AG04450 (cell line): ENCODE measurements around the gene MZF1. TPM values are rescaled to one million over a fixed set of nuclear protein-coding genes. Genes with fewer than 3 reads are reported as not detected.

ENCODE experiments used
- CTCF ChIA-PET: fragments of 300-600, 350-600 bp; formaldehyde crosslinking; extraction: SDS; loops from one replicate; lab custom pipeline; 2022; ENCODE audit warnings: antibody characterized with exemption, inconsistent platforms; lab: Charles Lee
- POLR2A ChIA-PET: fragments of 350-600 bp; formaldehyde crosslinking; extraction: SDS; loops from one replicate; lab custom pipeline; 2021; ENCODE audit warnings: antibody characterized with exemption, inconsistent platforms; lab: Yijun Ruan, JAX
- DNase-seq: peaks from one replicate; pipeline ENCODE4 v3.0.0-alpha.2; 2011; ENCODE audit warnings: low read depth, low spot score
- H3K27ac ChIP-seq: one replicate; pipeline ENCODE4 v1.5.1; 2012; ENCODE audit warnings: low read depth, low read length, control low read depth
- H3K27me3 ChIP-seq: one replicate; pipeline ENCODE4 v1.6.0; 2012; ENCODE audit warnings: low read length; ENCODE audit not compliant: control insufficient read depth, insufficient read depth
- H3K4me3 ChIP-seq: 2 replicates; pipeline ENCODE4 v1.5.1; 2011; ENCODE audit warnings: mild to moderate bottlenecking, low read depth, low read length, control low read depth
- H3K9me3 ChIP-seq: 2 replicates; pipeline ENCODE4 v1.5.1; 2012; ENCODE audit warnings: low read length; ENCODE audit not compliant: control insufficient read depth, insufficient read depth
- CTCF ChIP-seq: IDR thresholded peaks from 2 replicates; pipeline ENCODE4 v1.5.1; 2011; ENCODE audit warnings: low read depth, low read length, control low read depth, inconsistent platforms
- polyA plus RNA-seq: library from polyadenylated mRNA; depleted of rRNA; stranded (reverse); fragments of >200 nt; gene quantifications from 2 replicates; pipeline ENCODE4 v1.2.3, GENCODE V29; 2011

The MZF1 gene
- polyA plus RNA-seq, 1 experiment = 5.5 TPM

GRCh38 chr19:58569191-58569942 is 3.8 kb downstream of the MZF1 start:
- TF ChIP-seq CTCF = no peak
- ChIA-PET CTCF (no interaction called here), POLR2A (interaction anchor here (0.5 kb wide), 1 partner anchor 204 kb away, joined by 3 read pairs; no protein-coding TSS in a partner anchor)

GRCh38 chr19:58568453-58569130 is 4.5 kb downstream of the MZF1 start:
- no peak for TF ChIP-seq CTCF
- POLR2A ChIA-PET = interaction anchor here (0.5 kb wide), 1 partner anchor 204 kb away, joined by 3 read pairs; no protein-coding TSS in a partner anchor
- CTCF ChIA-PET = no interaction called here
- Histone ChIP-seq H3K27me3 (peaks cover 2% of the 10 kb centered on the region), H3K9me3 (no peaks in the 10 kb centered on the region), H3K4me3 (no peak overlapping the region), H3K27ac (no peak overlapping the region)
- DNase-seq = no peak

More at GRCh38 chr19:58569191-58569942, 3.8 kb downstream of the MZF1 start:
- no peak for DNase-seq
- no peaks in the 10 kb centered on the region for H3K9me3 ChIP-seq
- no peak overlapping the region for H3K4me3 ChIP-seq
- H3K27ac ChIP-seq = no peak overlapping the region
- H3K27me3 ChIP-seq = no peaks in the 10 kb centered on the region

GRCh38 chr19:58566989-58567388 is 6.1 kb downstream of the MZF1 start:
- Histone ChIP-seq H3K4me3 (no peak overlapping the region), H3K9me3 (peaks cover 4% of the 10 kb centered on the region; the same call in 1 of the 2 replicates), H3K27ac (no peak overlapping the region), H3K27me3 (peaks cover 2% of the 10 kb centered on the region)
- no peak for DNase-seq
- ChIA-PET CTCF (interaction anchor here (0.6 kb wide), 1 partner anchor 11 kb away, joined by 5 read pairs; no protein-coding TSS in a partner anchor), POLR2A (no interaction called here)
- no peak for TF ChIP-seq CTCF

GRCh38 chr19:58563823-58564222 is 9.3 kb downstream of the MZF1 start:
- H3K9me3 ChIP-seq = peaks cover 4% of the 10 kb centered on the region; the same call in 1 of the 2 replicates
- ChIA-PET CTCF (interaction anchor here (0.9 kb wide), 1 partner anchor 17 kb away, joined by 3 read pairs; no protein-coding TSS in a partner anchor), POLR2A (no interaction called here)
- no peak overlapping the region for H3K27ac ChIP-seq
- no peak for DNase-seq
- no peak for TF ChIP-seq CTCF
- H3K4me3 ChIP-seq = no peak overlapping the region
- peaks cover 2% of the 10 kb centered on the region for H3K27me3 ChIP-seq
